ENCODE results near the gene NRXN3. TPM values are rescaled to one million over a fixed set of nuclear protein-coding genes. Genes with fewer than 3 reads are reported as not detected.

Gene NRXN3
- total RNA-seq, 1 donor from 2014 or later, result 19.8 TPM

GRCh38 chr14:78713716-78714115 lies 543.5 kb downstream of the NRXN3 start:
- Mint-ChIP-seq H3K4me3 (no peak overlapping the region), H3K27ac (no peak overlapping the region), H3K27me3 (peaks cover 4% of the 10 kb centered on the region), H3K4me1 (ENCODE audit: unreplicated experiment) (peaks cover 6% of the 10 kb centered on the region), H3K9me3 (no peaks in the 10 kb centered on the region), H3K36me3 (no peaks in the 10 kb centered on the region)
- no peak for TF ChIP-seq CTCF (conservative IDR thresholded peaks at IDR 0.05)
- DNase-seq (ENCODE audit: extremely low spot score, unreplicated experiment), result no peak

GRCh38 chr14:78714711-78715110 lies 544.5 kb downstream of the NRXN3 start:
- H3K4me1 Mint-ChIP-seq (ENCODE audit: unreplicated experiment), result peaks cover 5% of the 10 kb centered on the region
- H3K36me3 Mint-ChIP-seq, result no peaks in the 10 kb centered on the region
- H3K27ac Mint-ChIP-seq, result no peak overlapping the region
- no peaks in the 10 kb centered on the region for H3K9me3 Mint-ChIP-seq
- peaks cover 4% of the 10 kb centered on the region for H3K27me3 Mint-ChIP-seq
- TF ChIP-seq CTCF (conservative IDR thresholded peaks at IDR 0.05), result no peak
- no peak overlapping the region for H3K4me3 Mint-ChIP-seq
- no peak for DNase-seq (ENCODE audit: extremely low spot score, unreplicated experiment)

DNA sequence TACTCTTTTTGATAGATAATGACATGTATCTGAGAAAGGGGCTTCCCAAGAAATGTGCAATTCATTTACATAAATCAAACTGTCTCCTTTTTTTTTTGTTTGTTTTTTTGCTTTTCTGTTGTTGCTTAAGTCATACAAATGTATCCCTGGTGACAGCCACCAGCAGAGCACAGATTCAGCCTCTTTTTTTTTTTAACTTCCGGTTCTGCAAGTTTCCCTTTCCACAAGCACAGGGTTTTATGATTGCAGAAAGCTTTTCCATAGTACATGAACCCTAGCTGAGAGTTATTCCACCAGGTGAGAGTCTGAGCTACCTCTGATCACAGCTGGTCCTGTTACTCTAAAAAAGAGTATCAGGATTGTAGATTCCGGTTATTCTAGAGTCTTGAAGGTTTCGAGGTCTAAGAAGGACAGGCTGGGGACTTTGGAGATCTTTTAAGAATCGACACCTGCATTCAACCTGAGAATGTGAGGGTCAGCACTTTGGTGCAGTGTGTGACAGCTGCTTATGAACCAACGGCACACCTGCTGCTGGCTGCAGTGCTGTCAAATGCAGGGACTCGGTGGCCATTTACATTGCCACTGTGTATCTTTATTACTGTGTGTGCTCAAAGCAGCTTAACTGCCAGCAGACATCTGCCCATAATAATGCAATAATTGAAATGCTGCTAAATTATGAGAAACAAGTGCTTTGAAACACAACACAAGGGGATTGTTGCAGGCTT lies 551.7 kb downstream of the NRXN3 start:
- H3K27me3 Mint-ChIP-seq, result no peaks in the 10 kb centered on the region
- H3K36me3 Mint-ChIP-seq, result no peaks in the 10 kb centered on the region
- H3K9me3 Mint-ChIP-seq, result no peaks in the 10 kb centered on the region
- H3K4me3 Mint-ChIP-seq, result no peak overlapping the region
- no peaks in the 10 kb centered on the region for H3K4me1 Mint-ChIP-seq (ENCODE audit: unreplicated experiment)
- no peak overlapping the region for H3K27ac Mint-ChIP-seq
- no peak for TF ChIP-seq CTCF (conservative IDR thresholded peaks at IDR 0.05)
- no peak for DNase-seq (ENCODE audit: extremely low spot score, unreplicated experiment)

- Mint-ChIP-seq H3K36me3 (no peaks in the 10 kb centered on the region), H3K9me3 (no peaks in the 10 kb centered on the region), H3K4me3 (no peak overlapping the region), H3K27ac (no peak overlapping the region), H3K4me1 (ENCODE audit: unreplicated experiment) (no peaks in the 10 kb centered on the region), H3K27me3 (no peaks in the 10 kb centered on the region)
- TF ChIP-seq CTCF (conservative IDR thresholded peaks at IDR 0.05), result no peak
- DNase-seq (ENCODE audit: extremely low spot score, unreplicated experiment), result no peak
Observed at GRCh38 chr14:78725086-78725485, 554.9 kb downstream of the NRXN3 start.

GRCh38 chr14:78737116-78737515 lies 566.9 kb downstream of the NRXN3 start:
- Mint-ChIP-seq H3K27me3 (peaks cover 29% of the 10 kb centered on the region), H3K36me3 (no peaks in the 10 kb centered on the region), H3K9me3 (no peaks in the 10 kb centered on the region), H3K27ac (no peak overlapping the region), H3K4me3 (no peak overlapping the region), H3K4me1 (ENCODE audit: unreplicated experiment) (no peaks in the 10 kb centered on the region)
- DNase-seq (ENCODE audit: extremely low spot score, unreplicated experiment), result no peak
- TF ChIP-seq CTCF (conservative IDR thresholded peaks at IDR 0.05), result no peak
